Tibial nerve (tissue), 4 donors: ENCODE measurements around the gene SSR1.

Experiments
- CTCF ChIP-seq, 5 experiments: fragments of 200-600 bp in 3 of 5; fragments of 450-650 bp in 2 of 5; sonication (generic) in 3 of 5; IDR thresholded peaks; one replicate each; pipeline ENCODE4 v1.5.1; 2016 to 2019; ENCODE audit warnings: antibody characterized with exemption in 5 of 5, mild to moderate bottlenecking in 3 of 5, moderate library complexity in 2 of 5
- EP300 ChIP-seq, 2 donors: sonication (generic); formaldehyde crosslinking; IDR thresholded peaks; one replicate each; pipeline ENCODE4 v1.6.1; 2017; ENCODE audit warnings: antibody characterized with exemption in 2 of 2, mild to moderate bottlenecking in 1 of 2
- POLR2A ChIP-seq, 2 donors: fragments of 450-650 bp; IDR thresholded peaks; one replicate each; pipeline ENCODE4 v1.6.1; 2017; ENCODE audit warnings: antibody characterized with exemption in 2 of 2, mild to moderate bottlenecking in 2 of 2, moderate library complexity in 2 of 2

GRCh38 chr6:7237653-7238188, 75.3 kb downstream of the SSR1 start:
- TF ChIP-seq CTCF (IDR thresholded peaks at IDR 0.05): no peak
- no peak for TF ChIP-seq EP300 (IDR thresholded peaks at IDR 0.05)
- no peak for TF ChIP-seq POLR2A (IDR thresholded peaks at IDR 0.05)
